ENCODE measurements around the gene PLA2G4C.

DNA sequence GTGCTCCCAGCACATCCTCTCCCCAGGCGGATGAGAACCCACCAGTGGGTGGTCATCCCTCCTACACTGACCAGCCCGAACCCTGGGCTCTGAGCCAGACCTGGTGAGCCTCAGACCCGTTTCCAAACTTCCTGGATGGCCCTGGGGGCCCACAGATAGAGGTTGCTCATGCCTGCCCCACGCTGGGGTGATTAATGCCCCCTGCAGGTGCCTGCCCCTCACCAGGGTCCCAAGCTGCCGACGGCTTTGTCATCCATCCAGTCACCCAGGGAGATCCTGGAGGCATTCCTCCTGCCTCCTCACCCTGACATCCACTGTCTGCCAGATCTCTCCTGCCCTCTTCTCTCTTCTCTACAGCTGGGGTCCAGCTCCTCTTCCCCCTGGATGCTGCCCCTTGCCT, 28.4 kb upstream of the PLA2G4C start:
- TF ChIP-seq ZNF274 (IDR thresholded peaks at IDR 0.05; ENCODE audit: low read depth, low read length) (no peak), YY1 (IDR thresholded peaks at IDR 0.05; ENCODE audit: insufficient read depth, insufficient read length) (no peak), SUZ12 (IDR thresholded peaks at IDR 0.05; ENCODE audit: extremely low read depth, insufficient read depth, insufficient read length) (no peak)

Measured in NT2/D1 (cell line).